ENCODE data around the gene NOS3. TPM values are rescaled to one million over a fixed set of nuclear protein-coding genes. Genes with fewer than 3 reads are reported as not detected.
A peak's percentile ranks its signal among the peaks of the same experiment; 100 is the strongest.

Gene NOS3
- total RNA-seq, 1 donor from 2014 or later = 0.74 TPM

GRCh38 chr7:151005566-151005965, 14.7 kb downstream of the NOS3 start:
- DNase-seq (ENCODE audit: low spot score, unreplicated experiment) = no peak
- H3K4me3 Mint-ChIP-seq (ENCODE audit: low read depth) = no peak overlapping the region
- H3K36me3 Mint-ChIP-seq (ENCODE audit: insufficient read depth) = no peaks in the 10 kb centered on the region
- H3K27me3 Mint-ChIP-seq = peaks cover 23% of the 10 kb centered on the region
- no peak overlapping the region for H3K27ac Mint-ChIP-seq
- H3K9me3 Mint-ChIP-seq (ENCODE audit: low read depth) = no peaks in the 10 kb centered on the region
- no peaks in the 10 kb centered on the region for H3K4me1 Mint-ChIP-seq (ENCODE audit: low read depth)
- TF ChIP-seq, protein P1, sequence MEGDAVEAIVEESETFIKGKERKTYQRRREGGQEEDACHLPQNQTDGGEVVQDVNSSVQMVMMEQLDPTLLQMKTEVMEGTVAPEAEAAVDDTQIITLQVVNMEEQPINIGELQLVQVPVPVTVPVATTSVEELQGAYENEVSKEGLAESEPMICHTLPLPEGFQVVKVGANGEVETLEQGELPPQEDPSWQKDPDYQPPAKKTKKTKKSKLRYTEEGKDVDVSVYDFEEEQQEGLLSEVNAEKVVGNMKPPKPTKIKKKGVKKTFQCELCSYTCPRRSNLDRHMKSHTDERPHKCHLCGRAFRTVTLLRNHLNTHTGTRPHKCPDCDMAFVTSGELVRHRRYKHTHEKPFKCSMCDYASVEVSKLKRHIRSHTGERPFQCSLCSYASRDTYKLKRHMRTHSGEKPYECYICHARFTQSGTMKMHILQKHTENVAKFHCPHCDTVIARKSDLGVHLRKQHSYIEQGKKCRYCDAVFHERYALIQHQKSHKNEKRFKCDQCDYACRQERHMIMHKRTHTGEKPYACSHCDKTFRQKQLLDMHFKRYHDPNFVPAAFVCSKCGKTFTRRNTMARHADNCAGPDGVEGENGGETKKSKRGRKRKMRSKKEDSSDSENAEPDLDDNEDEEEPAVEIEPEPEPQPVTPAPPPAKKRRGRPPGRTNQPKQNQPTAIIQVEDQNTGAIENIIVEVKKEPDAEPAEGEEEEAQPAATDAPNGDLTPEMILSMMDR (IDR thresholded peaks at IDR 0.05; ENCODE audit: unreplicated experiment) = no peak

DNA sequence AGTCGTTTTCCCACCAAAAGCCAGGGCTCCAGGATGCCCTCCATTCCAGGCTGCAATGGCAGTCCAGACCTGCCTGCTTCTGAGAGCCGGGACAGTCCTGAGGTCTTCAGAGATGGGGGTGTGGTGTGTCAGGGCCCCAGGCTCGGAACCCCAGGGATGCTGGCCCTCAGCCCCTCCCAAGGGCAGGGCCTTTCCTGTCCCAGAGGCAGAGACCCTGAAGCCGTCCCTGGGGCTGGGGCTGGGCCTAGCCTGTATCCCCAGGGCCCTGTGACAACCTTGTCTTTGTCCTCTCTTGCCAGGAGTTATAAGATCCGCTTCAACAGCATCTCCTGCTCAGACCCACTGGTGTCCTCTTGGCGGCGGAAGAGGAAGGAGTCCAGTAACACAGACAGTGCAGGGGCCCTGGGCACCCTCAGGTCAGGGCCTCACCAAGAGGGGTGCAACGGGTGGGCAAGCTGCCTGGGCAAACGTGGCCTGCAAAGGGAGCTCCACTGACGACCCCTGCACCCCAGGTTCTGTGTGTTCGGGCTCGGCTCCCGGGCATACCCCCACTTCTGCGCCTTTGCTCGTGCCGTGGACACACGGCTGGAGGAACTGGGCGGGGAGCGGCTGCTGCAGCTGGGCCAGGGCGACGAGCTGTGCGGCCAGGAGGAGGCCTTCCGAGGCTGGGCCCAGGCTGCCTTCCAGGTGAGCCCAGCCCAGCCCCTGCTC, 15.9 kb downstream of the NOS3 start:
- Mint-ChIP-seq H3K9me3 (ENCODE audit: low read depth) (no peaks in the 10 kb centered on the region), H3K36me3 (ENCODE audit: insufficient read depth) (no peaks in the 10 kb centered on the region), H3K27me3 (peaks cover 31% of the 10 kb centered on the region), H3K27ac (no peak overlapping the region), H3K4me3 (ENCODE audit: low read depth) (no peak overlapping the region), H3K4me1 (ENCODE audit: low read depth) (no peaks in the 10 kb centered on the region)
- no peak for DNase-seq (ENCODE audit: low spot score, unreplicated experiment)
- TF ChIP-seq, protein P1 (IDR thresholded peaks at IDR 0.05; ENCODE audit: unreplicated experiment) = no peak

DNA sequence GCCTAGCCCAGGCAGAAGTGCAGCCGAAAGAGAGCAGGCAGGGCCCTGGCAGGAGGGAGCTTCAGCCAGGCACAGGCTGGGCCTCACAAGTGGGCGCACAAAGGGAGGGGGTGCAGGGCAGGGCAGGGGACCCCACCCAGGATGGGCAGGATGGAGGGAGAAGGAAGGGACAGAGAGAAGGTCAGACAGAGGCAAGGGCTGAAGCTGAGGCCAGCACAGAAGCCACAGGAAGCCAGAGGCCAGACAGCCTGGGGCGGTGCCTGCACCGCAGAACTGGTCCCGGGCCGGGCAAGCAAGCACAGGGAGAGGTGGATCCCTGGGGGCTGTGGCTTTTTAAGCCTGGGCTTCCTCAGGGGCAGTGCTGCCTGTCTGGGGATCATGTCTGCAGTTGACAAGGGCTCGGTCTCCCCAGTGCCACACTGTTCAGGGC, 16.7 kb downstream of the NOS3 start:
- Mint-ChIP-seq H3K27ac (no peak overlapping the region), H3K36me3 (ENCODE audit: insufficient read depth) (no peaks in the 10 kb centered on the region), H3K27me3 (peaks cover 38% of the 10 kb centered on the region), H3K4me3 (ENCODE audit: low read depth) (no peak overlapping the region), H3K9me3 (ENCODE audit: low read depth) (no peaks in the 10 kb centered on the region), H3K4me1 (ENCODE audit: low read depth) (no peaks in the 10 kb centered on the region)
- TF ChIP-seq, protein P1 (IDR thresholded peaks at IDR 0.05; ENCODE audit: unreplicated experiment) = no peak
- no peak for DNase-seq (ENCODE audit: low spot score, unreplicated experiment)

GRCh38 chr7:151008143-151008510, 17.3 kb downstream of the NOS3 start:
- DNase-seq (ENCODE audit: low spot score, unreplicated experiment) = no peak
- no peaks in the 10 kb centered on the region for H3K36me3 Mint-ChIP-seq (ENCODE audit: insufficient read depth)
- H3K27ac Mint-ChIP-seq = no peak overlapping the region
- H3K27me3 Mint-ChIP-seq = peaks cover 44% of the 10 kb centered on the region
- peaks cover 2% of the 10 kb centered on the region for H3K4me1 Mint-ChIP-seq (ENCODE audit: low read depth)
- no peak overlapping the region for H3K4me3 Mint-ChIP-seq (ENCODE audit: low read depth)
- H3K9me3 Mint-ChIP-seq (ENCODE audit: low read depth) = no peaks in the 10 kb centered on the region
- TF ChIP-seq, protein P1 (IDR thresholded peaks at IDR 0.05; ENCODE audit: unreplicated experiment) = no peak

DNA sequence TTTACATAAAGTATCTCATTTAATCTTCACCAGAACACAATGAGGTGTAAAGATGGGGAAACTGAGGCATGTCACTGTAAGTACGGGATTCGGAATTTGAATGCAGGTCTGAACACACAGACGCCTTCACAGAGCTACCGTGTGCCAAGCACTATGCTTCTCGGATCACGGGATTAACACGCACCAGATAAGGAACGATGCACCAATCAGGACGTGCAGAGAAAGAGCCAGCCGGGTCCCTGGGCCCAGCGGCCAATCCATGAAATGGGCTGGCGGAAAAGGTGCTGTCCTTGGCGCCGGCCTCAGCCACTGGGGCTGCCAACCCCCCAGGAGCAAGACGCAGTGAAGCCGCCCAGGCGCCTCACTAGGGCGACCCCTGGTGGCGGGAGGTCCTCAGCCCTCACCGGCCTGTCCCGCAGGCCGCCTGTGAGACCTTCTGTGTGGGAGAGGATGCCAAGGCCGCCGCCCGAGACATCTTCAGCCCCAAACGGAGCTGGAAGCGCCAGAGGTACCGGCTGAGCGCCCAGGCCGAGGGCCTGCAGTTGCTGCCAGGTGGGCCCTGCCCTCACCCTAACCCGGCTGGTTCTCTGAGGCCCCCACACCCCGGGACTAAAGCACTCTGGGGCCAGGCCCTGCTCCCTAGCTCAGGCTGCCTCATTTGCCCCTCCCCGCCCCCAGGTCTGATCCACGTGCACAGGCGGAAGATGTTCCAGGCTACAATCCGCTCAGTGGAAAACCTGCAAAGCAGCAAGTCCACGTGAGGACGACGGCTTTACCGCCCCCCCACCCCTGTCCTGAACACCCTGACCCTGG, 17.9 kb downstream of the NOS3 start:
- Mint-ChIP-seq H3K4me1 (ENCODE audit: low read depth) (peaks cover 2% of the 10 kb centered on the region), H3K4me3 (ENCODE audit: low read depth) (peak overlapping the region; percentile 38), H3K36me3 (ENCODE audit: insufficient read depth) (no peaks in the 10 kb centered on the region), H3K27ac (no peak overlapping the region), H3K9me3 (ENCODE audit: low read depth) (no peaks in the 10 kb centered on the region), H3K27me3 (peaks cover 41% of the 10 kb centered on the region)
- TF ChIP-seq, protein P1 (IDR thresholded peaks at IDR 0.05; ENCODE audit: unreplicated experiment) = peak; percentile 73
- DNase-seq (ENCODE audit: low spot score, unreplicated experiment) = peak; percentile 45
